Lower leg skin (tissue), 3 donors: ENCODE measurements around the gene SCART1.

Experiments
- POLR2A ChIP-seq, 2 donors: fragments of 450-650 bp; IDR thresholded peaks; one replicate each; pipeline ENCODE4 v1.6.1; 2016 to 2017; ENCODE audit warnings: antibody characterized with exemption in 2 of 2, mild to moderate bottlenecking in 1 of 2, moderate library complexity in 1 of 2
- TF ChIP-seq, protein P1 (sequence below), 3 donors: fragments of 450-650 bp; IDR thresholded peaks; one replicate each; pipeline ENCODE4 v1.5.1; 2016; ENCODE audit warnings: antibody characterized with exemption in 3 of 3, mild to moderate bottlenecking in 3 of 3, moderate library complexity in 2 of 3

GRCh38 chr10:133466683-133467275, 13.0 kb downstream of the SCART1 start:
- TF ChIP-seq POLR2A (IDR thresholded peaks at IDR 0.05) = no peak
- TF ChIP-seq, protein P1, sequence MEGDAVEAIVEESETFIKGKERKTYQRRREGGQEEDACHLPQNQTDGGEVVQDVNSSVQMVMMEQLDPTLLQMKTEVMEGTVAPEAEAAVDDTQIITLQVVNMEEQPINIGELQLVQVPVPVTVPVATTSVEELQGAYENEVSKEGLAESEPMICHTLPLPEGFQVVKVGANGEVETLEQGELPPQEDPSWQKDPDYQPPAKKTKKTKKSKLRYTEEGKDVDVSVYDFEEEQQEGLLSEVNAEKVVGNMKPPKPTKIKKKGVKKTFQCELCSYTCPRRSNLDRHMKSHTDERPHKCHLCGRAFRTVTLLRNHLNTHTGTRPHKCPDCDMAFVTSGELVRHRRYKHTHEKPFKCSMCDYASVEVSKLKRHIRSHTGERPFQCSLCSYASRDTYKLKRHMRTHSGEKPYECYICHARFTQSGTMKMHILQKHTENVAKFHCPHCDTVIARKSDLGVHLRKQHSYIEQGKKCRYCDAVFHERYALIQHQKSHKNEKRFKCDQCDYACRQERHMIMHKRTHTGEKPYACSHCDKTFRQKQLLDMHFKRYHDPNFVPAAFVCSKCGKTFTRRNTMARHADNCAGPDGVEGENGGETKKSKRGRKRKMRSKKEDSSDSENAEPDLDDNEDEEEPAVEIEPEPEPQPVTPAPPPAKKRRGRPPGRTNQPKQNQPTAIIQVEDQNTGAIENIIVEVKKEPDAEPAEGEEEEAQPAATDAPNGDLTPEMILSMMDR (IDR thresholded peaks at IDR 0.05) = no peak
